NCI-H82 (cell line): ENCODE data around the gene MCCC1.
"Not testable (repeated sequence)": the region's sequence is repeated elsewhere in the genome, so short reads cannot be mapped to it uniquely, and the experiment has no call there.

ENCODE experiments used
- DNase-seq: peaks from one replicate; lab custom pipeline; 2025; lab: John Stamatoyannopoulos, UW

The MCCC1 gene

GRCh38 chr3:183099026-183099837 lies at the start of gene MCCC1:
Gene MCCC1 (minus strand): TSS chr3:183099496. CDS start chr3:183099440, 56 bp downstream.
- DNase-seq = peak; percentile 100

- DNase-seq = no peak
Observed at GRCh38 chr3:183148056-183148455, 48.8 kb upstream of the MCCC1 start.

GRCh38 chr3:183144363-183144762 lies 45.1 kb upstream of the MCCC1 start:
- DNase-seq = no peak

DNA sequence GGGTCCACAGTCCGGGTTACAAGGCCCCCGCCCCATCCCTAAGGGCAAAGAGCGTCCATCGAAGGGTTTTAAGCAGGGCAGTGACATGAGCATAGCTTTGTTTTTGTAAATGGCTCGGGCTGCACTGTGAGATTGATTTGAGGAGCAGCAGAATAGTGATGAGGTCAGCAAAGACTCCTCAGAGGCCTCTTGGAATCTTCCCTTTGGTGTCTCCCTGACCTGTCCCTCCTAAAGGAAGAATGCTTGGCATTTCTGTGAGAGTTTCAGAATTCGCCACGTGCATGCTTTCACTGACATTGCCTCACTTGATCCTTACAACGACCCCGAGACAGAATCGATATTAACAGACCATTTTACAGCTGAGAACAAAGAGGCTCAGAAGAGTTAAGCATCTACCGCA lies 42.9 kb upstream of the MCCC1 start:
- no peak for DNase-seq

GRCh38 chr3:183134844-183135243 lies 35.5 kb upstream of the MCCC1 start:
- no peak for DNase-seq

DNA sequence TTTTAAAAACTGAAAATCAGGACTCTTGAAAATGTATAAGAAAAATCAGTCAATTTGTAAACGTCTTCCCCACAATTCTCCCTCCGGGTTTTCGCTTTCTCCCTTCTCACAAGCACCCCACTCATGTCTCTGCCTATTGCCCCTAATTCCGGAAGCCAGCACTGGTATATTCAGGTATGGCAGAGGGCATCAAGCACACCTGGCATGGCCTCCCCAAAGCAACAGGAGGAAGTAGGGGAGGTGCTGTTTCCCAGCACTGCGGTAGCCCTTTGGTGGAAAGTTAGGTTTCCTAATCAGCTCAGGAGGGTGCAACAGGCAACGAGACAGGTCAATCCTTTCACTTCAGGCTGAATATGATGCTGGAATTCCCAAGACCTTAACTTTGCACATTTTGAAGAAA lies 33.1 kb upstream of the MCCC1 start:
- no peak for DNase-seq

DNA sequence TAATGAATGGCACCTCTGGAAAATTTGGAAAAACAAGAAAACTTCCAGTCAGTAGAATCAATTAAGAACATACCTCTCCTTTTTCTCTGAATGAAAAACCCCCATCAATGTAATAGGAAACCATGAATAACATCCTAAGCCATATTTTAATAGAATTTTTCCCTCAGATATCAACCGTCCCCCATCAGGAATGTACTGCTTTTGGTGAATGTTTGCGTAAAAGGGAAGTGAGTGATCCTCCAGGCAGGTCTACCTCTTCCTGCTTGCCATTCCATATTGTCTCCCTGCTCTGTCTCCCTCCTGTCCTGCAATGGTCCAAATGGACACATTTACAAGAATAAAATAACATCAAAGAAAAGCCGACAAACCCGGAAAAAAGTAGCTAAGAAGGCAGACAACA lies 32.4 kb upstream of the MCCC1 start:
- no peak for DNase-seq

DNA sequence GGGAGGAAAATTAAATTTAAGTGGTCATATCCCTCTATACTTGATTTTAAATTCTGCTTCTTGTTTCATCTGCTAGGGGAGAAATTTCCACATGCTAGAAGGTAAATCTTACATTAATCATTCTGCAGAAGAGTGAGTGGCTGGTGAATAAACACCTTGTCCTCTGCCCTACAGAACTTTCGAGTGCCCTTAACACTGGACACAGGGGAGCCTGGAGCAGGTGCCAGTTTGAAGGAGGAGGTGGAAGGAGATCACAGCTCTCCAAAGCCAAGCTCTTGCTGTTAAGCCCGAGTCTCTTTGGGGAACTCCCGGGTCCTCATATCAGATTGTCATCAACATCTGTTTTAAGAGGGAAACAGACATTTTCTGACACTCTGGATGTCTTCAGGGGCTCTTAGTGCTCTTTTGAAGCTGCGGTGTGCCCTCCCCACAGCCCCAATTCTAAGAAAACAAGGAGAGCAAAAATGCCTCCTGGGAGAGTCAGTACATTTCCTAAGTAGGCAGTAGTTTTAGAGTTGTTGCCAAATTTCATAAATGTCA lies 32.0 kb upstream of the MCCC1 start:
- DNase-seq = no peak

DNA sequence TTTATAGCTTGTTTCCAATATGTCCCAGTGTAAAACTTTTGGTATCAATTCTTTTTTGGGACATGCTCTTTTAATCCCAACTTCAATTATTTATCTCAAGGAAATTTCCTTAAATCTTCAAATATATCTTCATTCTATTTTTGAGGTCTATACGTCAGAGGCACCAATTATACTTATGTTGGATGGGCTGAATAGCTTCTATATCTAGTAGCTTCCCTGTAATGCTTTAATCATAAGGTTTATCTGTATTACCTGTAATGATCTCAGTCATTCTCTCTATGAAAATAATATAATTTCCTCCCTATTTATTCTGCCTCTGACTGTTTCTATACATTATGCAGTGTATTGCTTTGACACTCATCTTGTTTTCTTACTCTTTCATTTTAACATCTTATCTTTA lies 29.9 kb upstream of the MCCC1 start:
- no peak for DNase-seq

- DNase-seq = no peak
Observed at GRCh38 chr3:183128709-183129108, 29.4 kb upstream of the MCCC1 start.

GRCh38 chr3:183123891-183124290 lies 24.6 kb upstream of the MCCC1 start:
- no peak for DNase-seq

- DNase-seq = peak; percentile 63
Observed at GRCh38 chr3:183122257-183122932, 23.1 kb upstream of the MCCC1 start.

DNA sequence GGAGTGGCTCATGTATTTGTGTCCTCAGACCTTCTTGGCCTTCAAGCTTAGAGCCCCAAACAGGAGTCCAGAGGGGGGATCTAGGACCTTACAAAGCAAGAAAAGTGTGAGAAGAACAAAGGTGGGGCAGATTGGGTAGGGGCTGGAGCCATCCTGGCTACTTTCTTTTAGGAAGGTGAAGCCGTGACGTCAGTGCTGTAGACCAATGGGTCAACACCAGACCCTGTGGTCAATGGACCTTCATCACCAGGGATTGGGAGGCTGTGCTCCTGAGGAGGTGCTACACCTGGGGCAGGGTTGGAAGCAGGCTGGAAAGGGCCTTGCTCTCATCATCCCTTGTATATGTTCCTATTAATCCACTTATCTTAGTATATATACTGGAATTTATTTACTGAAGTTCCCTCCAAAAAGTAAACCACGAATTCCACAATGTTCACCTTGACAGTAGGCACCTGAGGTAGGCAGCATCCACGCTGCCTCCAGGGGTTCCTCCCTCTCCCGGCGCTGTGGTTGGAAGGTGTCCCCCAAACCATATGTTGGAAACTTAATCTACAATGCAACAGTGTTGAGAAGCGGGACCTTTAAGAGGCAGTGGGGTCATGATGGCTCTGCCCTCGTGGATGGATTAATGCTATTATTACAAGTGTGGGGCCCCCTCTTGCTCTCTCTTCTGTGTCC lies 21.4 kb upstream of the MCCC1 start:
- DNase-seq = no peak

GRCh38 chr3:183117056-183117455 lies 17.8 kb upstream of the MCCC1 start:
- DNase-seq = peak; percentile 27

DNA sequence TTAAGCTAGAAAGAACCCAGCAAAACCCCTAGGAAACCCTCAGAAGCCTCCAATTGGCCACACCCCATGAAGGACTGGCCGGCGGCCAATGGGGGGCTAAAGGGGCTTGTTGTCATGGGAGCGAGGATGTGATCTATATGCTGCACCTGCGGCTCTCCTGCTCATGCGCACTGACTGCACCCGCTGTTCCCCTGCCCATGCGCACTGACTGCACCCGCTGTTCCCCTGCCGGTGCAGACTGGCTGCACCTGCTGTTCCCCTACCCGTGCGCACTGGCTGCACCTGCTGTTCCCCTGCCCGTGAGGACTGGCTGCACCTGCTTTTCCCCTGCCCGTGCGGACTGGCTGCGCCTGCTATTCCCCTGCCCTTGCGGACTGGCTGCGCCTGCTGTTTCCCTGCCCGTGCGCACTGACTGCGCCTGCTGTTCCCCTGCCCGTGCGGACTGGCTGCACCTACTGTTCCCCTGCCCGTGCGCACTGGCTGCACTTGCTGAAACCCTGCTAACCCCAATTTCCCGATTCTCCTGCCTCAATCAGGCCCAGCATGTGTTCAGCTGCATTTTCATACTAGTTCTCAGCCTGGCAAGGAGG lies 16.8 kb upstream of the MCCC1 start:
- peak; percentile 95 for DNase-seq

DNA sequence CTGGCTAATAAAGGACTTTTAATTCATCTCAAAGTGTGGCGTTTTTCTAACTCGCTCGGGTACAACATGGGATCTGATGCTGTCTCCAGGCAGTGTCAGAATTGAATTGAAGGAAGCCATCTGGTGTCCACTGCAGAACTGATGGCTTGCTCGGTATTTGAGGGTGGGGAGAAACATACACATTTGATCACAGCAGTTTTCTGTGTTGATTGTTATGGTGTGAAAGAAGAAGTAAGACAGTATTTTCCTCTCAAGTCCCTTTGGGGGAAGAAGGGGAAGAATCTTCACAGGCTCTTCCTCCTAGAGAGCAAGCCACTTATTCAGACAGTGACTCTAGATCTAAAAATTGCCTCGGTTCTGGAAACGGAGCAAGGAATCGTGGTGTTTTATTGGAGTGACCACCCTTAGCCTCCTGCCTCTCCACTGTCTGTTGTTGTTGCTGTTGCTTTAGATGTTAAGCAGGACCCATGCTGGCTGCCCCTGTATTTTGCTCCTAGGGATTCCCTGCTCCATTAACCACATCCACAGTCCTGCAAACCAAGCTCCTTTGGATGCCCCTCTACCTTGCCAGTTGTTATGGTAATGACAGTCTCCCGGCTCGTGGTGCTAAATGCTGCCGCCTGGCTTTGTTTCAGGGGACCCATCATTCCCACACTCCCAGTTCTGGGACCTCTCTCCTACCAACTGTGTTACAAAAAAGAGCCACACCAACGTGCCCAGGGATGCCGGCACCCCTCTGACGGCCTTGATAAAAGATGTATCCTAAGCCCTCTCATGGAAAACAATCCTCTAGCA lies 15.3 kb upstream of the MCCC1 start:
- peak; percentile 49 for DNase-seq

GRCh38 chr3:183109847-183110246 lies 10.6 kb upstream of the MCCC1 start:
- not testable (repeated sequence) for DNase-seq

GRCh38 chr3:183108470-183108869 lies 9.2 kb upstream of the MCCC1 start:
- no peak for DNase-seq

DNA sequence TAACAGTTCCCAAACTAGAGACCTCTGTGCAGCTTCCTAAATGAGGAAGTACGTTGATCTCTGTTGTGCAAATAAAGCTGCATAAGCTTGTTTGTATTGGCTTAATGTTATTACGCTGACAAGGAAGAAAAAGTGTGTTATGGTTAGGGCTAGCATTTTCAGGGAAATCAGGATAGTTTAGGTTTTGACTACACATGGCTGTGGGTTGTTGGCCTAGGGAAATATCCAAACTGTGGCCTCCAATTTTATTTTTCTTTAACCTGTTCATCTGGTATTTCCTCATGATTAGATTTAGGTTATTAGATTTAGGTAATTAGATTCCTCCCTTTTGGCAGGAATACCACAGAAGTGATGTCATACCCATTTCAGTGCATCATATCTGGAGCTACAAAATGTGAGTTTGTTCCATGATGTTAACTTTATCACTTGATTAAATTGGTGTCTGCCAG lies 8.7 kb upstream of the MCCC1 start:
- peak; percentile 67 for DNase-seq

GRCh38 chr3:183107372-183107771 lies 8.1 kb upstream of the MCCC1 start:
- not testable (repeated sequence) for DNase-seq

GRCh38 chr3:183106635-183107034 lies 7.3 kb upstream of the MCCC1 start:
- DNase-seq = no peak
